Measurements from ENCODE around the gene TMEM169. TPM values are rescaled to one million over a fixed set of nuclear protein-coding genes. Genes with fewer than 3 reads are reported as not detected.
A peak's percentile ranks its signal among the peaks of the same experiment; 100 is the strongest.

The TMEM169 gene
- total and polyA plus RNA-seq, 2 of the 13 experiments (the other 11 are each of a cell fraction or from before 2014, with no cell fraction given), result 1.5 to 4.5 TPM

DNA sequence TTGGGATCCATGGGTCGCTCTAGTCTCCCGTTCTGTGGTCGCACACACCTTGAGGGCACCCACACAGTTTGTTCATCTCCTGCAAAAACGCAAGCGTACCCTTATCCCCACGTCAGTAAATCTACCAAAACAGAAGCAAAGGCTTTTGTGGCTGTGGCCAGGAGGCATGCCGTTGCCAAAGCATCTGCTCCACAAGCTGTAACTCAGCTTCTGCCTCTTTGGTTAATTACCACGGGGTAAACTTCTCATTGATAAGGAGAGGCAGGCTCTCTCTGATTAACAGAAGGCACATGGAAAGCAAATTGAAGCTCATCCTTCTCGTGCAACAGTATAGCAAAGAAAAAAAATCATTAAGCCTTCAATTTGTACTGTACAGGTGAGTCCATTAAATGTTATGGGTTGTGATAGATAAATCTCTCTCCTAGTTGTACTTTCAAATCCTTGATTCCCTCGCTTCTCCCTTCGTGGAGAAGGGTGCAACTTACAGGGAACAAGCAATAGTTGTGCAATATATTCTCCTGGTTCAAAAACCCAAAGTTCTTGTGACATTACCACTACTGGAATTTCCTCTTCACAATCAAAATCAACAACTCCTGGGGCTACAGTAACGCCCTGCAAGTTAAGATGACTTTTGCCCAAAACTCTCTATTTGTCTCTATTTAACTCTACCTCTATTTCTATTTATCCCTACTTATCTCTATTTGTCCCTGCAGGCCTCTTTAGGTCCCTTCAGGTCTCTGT is 10.4 kb upstream of the TMEM169 start (continued):
- TF ChIP-seq, protein P1, sequence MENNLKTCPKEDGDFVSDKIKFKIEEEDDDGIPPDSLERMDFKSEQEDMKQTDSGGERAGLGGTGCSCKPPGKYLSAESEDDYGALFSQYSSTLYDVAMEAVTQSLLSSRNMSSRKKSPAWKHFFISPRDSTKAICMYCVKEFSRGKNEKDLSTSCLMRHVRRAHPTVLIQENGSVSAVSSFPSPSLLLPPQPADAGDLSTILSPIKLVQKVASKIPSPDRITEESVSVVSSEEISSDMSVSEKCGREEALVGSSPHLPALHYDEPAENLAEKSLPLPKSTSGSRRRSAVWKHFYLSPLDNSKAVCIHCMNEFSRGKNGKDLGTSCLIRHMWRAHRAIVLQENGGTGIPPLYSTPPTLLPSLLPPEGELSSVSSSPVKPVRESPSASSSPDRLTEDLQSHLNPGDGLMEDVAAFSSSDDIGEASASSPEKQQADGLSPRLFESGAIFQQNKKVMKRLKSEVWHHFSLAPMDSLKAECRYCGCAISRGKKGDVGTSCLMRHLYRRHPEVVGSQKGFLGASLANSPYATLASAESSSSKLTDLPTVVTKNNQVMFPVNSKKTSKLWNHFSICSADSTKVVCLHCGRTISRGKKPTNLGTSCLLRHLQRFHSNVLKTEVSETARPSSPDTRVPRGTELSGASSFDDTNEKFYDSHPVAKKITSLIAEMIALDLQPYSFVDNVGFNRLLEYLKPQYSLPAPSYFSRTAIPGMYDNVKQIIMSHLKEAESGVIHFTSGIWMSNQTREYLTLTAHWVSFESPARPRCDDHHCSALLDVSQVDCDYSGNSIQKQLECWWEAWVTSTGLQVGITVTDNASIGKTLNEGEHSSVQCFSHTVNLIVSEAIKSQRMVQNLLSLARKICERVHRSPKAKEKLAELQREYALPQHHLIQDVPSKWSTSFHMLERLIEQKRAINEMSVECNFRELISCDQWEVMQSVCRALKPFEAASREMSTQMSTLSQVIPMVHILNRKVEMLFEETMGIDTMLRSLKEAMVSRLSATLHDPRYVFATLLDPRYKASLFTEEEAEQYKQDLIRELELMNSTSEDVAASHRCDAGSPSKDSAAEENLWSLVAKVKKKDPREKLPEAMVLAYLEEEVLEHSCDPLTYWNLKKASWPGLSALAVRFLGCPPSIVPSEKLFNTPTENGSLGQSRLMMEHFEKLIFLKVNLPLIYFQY (CRISPR knock-in tag; IDR thresholded peaks at IDR 0.05; ENCODE audit: borderline replicate concordance), result 0 out of 2 replicates have a peak, but pooled peaks have one; percentile 12
- TF ChIP-seq, protein P2, sequence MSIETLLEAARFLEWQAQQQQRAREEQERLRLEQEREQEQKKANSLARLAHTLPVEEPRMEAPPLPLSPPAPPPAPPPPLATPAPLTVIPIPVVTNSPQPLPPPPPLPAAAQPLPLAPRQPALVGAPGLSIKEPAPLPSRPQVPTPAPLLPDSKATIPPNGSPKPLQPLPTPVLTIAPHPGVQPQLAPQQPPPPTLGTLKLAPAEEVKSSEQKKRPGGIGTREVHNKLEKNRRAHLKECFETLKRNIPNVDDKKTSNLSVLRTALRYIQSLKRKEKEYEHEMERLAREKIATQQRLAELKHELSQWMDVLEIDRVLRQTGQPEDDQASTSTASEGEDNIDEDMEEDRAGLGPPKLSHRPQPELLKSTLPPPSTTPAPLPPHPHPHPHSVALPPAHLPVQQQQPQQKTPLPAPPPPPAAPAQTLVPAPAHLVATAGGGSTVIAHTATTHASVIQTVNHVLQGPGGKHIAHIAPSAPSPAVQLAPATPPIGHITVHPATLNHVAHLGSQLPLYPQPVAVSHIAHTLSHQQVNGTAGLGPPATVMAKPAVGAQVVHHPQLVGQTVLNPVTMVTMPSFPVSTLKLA (IDR thresholded peaks at IDR 0.05), result no peak
- TF ChIP-seq, protein P3, sequence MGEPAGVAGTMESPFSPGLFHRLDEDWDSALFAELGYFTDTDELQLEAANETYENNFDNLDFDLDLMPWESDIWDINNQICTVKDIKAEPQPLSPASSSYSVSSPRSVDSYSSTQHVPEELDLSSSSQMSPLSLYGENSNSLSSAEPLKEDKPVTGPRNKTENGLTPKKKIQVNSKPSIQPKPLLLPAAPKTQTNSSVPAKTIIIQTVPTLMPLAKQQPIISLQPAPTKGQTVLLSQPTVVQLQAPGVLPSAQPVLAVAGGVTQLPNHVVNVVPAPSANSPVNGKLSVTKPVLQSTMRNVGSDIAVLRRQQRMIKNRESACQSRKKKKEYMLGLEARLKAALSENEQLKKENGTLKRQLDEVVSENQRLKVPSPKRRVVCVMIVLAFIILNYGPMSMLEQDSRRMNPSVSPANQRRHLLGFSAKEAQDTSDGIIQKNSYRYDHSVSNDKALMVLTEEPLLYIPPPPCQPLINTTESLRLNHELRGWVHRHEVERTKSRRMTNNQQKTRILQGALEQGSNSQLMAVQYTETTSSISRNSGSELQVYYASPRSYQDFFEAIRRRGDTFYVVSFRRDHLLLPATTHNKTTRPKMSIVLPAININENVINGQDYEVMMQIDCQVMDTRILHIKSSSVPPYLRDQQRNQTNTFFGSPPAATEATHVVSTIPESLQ (CRISPR knock-in tag; conservative IDR thresholded peaks at IDR 0.05), result no peak
- no peak for TF ChIP-seq POLR2A (IDR thresholded peaks at IDR 0.05; ENCODE audit: insufficient read depth in 1 of 2, low read depth in 2 of 2, low read length in 2 of 2)
- TF ChIP-seq FOXA1 (IDR thresholded peaks at IDR 0.05), result no peak
- 0 out of 2 replicates have a peak, but pooled peaks have one; percentile 25 for TF ChIP-seq FOXA1 (CRISPR knock-in tag; IDR thresholded peaks at IDR 0.05)
- TF ChIP-seq, protein P4, sequence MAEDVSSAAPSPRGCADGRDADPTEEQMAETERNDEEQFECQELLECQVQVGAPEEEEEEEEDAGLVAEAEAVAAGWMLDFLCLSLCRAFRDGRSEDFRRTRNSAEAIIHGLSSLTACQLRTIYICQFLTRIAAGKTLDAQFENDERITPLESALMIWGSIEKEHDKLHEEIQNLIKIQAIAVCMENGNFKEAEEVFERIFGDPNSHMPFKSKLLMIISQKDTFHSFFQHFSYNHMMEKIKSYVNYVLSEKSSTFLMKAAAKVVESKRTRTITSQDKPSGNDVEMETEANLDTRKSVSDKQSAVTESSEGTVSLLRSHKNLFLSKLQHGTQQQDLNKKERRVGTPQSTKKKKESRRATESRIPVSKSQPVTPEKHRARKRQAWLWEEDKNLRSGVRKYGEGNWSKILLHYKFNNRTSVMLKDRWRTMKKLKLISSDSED (CRISPR knock-in tag; IDR thresholded peaks at IDR 0.05), result no peak
- no peak for TF ChIP-seq MTA1 (CRISPR knock-in tag; IDR thresholded peaks at IDR 0.05; ENCODE audit: borderline replicate concordance)
- no peak for TF ChIP-seq GZF1 (CRISPR knock-in tag; IDR thresholded peaks at IDR 0.05)
- TF ChIP-seq SOX5 (CRISPR knock-in tag; IDR thresholded peaks at IDR 0.05; ENCODE audit: borderline replicate concordance), result peak; percentile 49; the same call in 1 of the 2 replicates
- TF ChIP-seq MAFF (IDR thresholded peaks at IDR 0.05; ENCODE audit: low read depth, low read length), result no peak
- TF ChIP-seq SSRP1 (CRISPR knock-in tag; IDR thresholded peaks at IDR 0.05), result no peak
- no peak for TF ChIP-seq TBL1XR1 (IDR thresholded peaks at IDR 0.05; ENCODE audit: borderline replicate concordance, low read length, partially characterized antibody)
- TF ChIP-seq, protein P5, sequence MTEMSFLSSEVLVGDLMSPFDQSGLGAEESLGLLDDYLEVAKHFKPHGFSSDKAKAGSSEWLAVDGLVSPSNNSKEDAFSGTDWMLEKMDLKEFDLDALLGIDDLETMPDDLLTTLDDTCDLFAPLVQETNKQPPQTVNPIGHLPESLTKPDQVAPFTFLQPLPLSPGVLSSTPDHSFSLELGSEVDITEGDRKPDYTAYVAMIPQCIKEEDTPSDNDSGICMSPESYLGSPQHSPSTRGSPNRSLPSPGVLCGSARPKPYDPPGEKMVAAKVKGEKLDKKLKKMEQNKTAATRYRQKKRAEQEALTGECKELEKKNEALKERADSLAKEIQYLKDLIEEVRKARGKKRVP (CRISPR knock-in tag; IDR thresholded peaks at IDR 0.05), result no peak
- TF ChIP-seq, protein P6, sequence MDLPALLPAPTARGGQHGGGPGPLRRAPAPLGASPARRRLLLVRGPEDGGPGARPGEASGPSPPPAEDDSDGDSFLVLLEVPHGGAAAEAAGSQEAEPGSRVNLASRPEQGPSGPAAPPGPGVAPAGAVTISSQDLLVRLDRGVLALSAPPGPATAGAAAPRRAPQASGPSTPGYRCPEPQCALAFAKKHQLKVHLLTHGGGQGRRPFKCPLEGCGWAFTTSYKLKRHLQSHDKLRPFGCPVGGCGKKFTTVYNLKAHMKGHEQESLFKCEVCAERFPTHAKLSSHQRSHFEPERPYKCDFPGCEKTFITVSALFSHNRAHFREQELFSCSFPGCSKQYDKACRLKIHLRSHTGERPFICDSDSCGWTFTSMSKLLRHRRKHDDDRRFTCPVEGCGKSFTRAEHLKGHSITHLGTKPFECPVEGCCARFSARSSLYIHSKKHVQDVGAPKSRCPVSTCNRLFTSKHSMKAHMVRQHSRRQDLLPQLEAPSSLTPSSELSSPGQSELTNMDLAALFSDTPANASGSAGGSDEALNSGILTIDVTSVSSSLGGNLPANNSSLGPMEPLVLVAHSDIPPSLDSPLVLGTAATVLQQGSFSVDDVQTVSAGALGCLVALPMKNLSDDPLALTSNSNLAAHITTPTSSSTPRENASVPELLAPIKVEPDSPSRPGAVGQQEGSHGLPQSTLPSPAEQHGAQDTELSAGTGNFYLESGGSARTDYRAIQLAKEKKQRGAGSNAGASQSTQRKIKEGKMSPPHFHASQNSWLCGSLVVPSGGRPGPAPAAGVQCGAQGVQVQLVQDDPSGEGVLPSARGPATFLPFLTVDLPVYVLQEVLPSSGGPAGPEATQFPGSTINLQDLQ (CRISPR knock-in tag; IDR thresholded peaks at IDR 0.05), result no peak
- TF ChIP-seq SRF (IDR thresholded peaks at IDR 0.05; ENCODE audit: low read depth, low read length), result 0 out of 2 replicates have a peak, but pooled peaks have one; percentile 23
